Gastroesophageal sphincter (tissue), 4 donors: ENCODE data around the gene SEC23B. TPM values are rescaled to one million over a fixed set of nuclear protein-coding genes. Genes with fewer than 3 reads are reported as not detected.
"Not testable (repeated sequence)": the region's sequence is repeated elsewhere in the genome, so short reads cannot be mapped to it uniquely, and the experiment has no call there.

Experiments
- ATAC-seq: fragments of 150-250 bp; one replicate; pipeline ENCODE4 v1.9.1; 2016; ENCODE audit warnings: mild to moderate bottlenecking, moderate library complexity
- H3K27ac ChIP-seq, 4 donors: fragments of 200-600 bp; sonication (generic) in 3 of 4; 1 replicate in 3 of 4; 2 replicates in 1 of 4; pipeline ENCODE4 v1.5.1; 2016 to 2019
- H3K27me3 ChIP-seq: fragments of 200-600 bp; sonication (generic); one replicate; pipeline ENCODE4 v1.5.1; 2019
- H3K36me3 ChIP-seq, 2 donors: fragments of 200-600 bp; sonication (generic); one replicate each; pipeline ENCODE4 v1.5.1; 2019; ENCODE audit warnings: control low read depth in 1 of 2
- H3K4me1 ChIP-seq, 3 donors: fragments of 200-600 bp; sonication (generic); 1 replicate in 2 of 3; 2 replicates in 1 of 3; pipeline ENCODE4 v1.5.1; 2016 to 2019; ENCODE audit warnings: control low read depth in 2 of 3
- H3K4me3 ChIP-seq, 2 donors: fragments of 200-600 bp; sonication (generic); one replicate each; pipeline ENCODE4 v1.5.1; 2019; ENCODE audit warnings: mild to moderate bottlenecking in 1 of 2, moderate library complexity in 1 of 2
- H3K9me3 ChIP-seq, 3 donors: fragments of 200-600 bp; sonication (generic); one replicate each; pipeline ENCODE4 v1.5.1; 2017 to 2019; ENCODE audit warnings: control low read depth in 2 of 3
- CTCF ChIP-seq, 4 experiments: fragments of 200-600 bp in 2 of 4; fragments of 450-650 bp in 2 of 4; sonication (generic) in 1 of 4; IDR thresholded peaks; one replicate each; pipeline ENCODE4 v1.5.1; 2017 to 2019; ENCODE audit warnings: antibody characterized with exemption in 4 of 4, mild to moderate bottlenecking in 2 of 4, moderate library complexity in 2 of 4
- EP300 ChIP-seq: sonication (generic); formaldehyde crosslinking; IDR thresholded peaks from one replicate; pipeline ENCODE4 v1.6.1; 2017; ENCODE audit warnings: antibody characterized with exemption, mild to moderate bottlenecking
- POLR2A ChIP-seq, 2 donors: fragments of 450-650 bp; IDR thresholded peaks; one replicate each; pipeline ENCODE4 v1.6.1; 2017; ENCODE audit warnings: antibody characterized with exemption in 2 of 2, mild to moderate bottlenecking in 2 of 2, moderate library complexity in 1 of 2
- POLR2AphosphoS5 ChIP-seq: sonication (generic); formaldehyde crosslinking; IDR thresholded peaks from one replicate; pipeline ENCODE4 v1.6.1; 2017; ENCODE audit warnings: antibody characterized with exemption
- WGBS, 2 donors: methylation state at CpG; one replicate each; pipeline ENCODE4 v1.1.5; 2018; ENCODE audit warnings: low coverage in 1 of 2; 5-methylcytosine and 5-hydroxymethylcytosine counted together
- total RNA-seq, 4 donors: library from RNA; depleted of rRNA; stranded (reverse); fragments of >200 nt; gene quantifications; one replicate each; pipeline ENCODE4 v1.1.0, GENCODE V29; 2016

The SEC23B gene
- total RNA-seq, 4 donors from 2014 or later, result 18.6 to 27.5 (median 20.2) TPM

- H3K4me1 ChIP-seq, result no peaks in the 10 kb centered on the region
- TF ChIP-seq POLR2AphosphoS5, result no peak
- no peak overlapping the region for H3K4me3 ChIP-seq
- H3K36me3 ChIP-seq, result peaks cover 4 to 67% of the 10 kb centered on the region in 2 donors
- ATAC-seq, result no peak
- 90 to 100% methylated on average over 1 of the region's 1 CpG for WGBS, 2 donors
- no peaks in the 10 kb centered on the region for H3K27me3 ChIP-seq
- H3K27ac ChIP-seq, result no peak overlapping the region
- no peaks in the 10 kb centered on the region for H3K9me3 ChIP-seq
Measured at GRCh38 chr20:18524646-18525045, 16.9 kb downstream of the SEC23B start.

- WGBS, 2 donors, result 76 to 82% methylated on average over 3 to 13 of the region's 14 CpGs
- not testable (repeated sequence) for H3K9me3 ChIP-seq, H3K4me1 ChIP-seq, H3K4me3 ChIP-seq, ATAC-seq, H3K27me3 ChIP-seq, H3K27ac ChIP-seq
- H3K36me3 ChIP-seq, result peaks cover 4 to 84% of the 10 kb centered on the region in 2 donors
Measured at GRCh38 chr20:18526761-18527160, 19.0 kb downstream of the SEC23B start.

GRCh38 chr20:18527339-18527738, 19.6 kb downstream of the SEC23B start:
- ATAC-seq, result no peak
- WGBS, 2 donors, result 83% methylated on average over 2 of the region's 2 CpGs; no CpG with 5 or more reads in 1 of the 2 donors
- H3K27ac ChIP-seq, result no peak overlapping the region
- TF ChIP-seq CTCF (IDR thresholded peaks at IDR 0.05) (no peak), POLR2A (IDR thresholded peaks at IDR 0.05) (no peak), POLR2AphosphoS5 (no peak), EP300 (no peak)
- H3K4me1 ChIP-seq, result no peaks in the 10 kb centered on the region
- H3K36me3 ChIP-seq, result peaks cover 4 to 90% of the 10 kb centered on the region in 2 donors
- H3K27me3 ChIP-seq, result no peaks in the 10 kb centered on the region
- H3K9me3 ChIP-seq, result no peaks in the 10 kb centered on the region
- no peak overlapping the region for H3K4me3 ChIP-seq

- no peak overlapping the region for H3K27ac ChIP-seq
- H3K27me3 ChIP-seq, result no peaks in the 10 kb centered on the region
- WGBS, 2 donors, result 94% methylated on average over 2 of the region's 2 CpGs; no CpG with 5 or more reads in 1 of the 2 donors
- TF ChIP-seq POLR2AphosphoS5, result no peak
- TF ChIP-seq POLR2A (IDR thresholded peaks at IDR 0.05), result no peak
- TF ChIP-seq EP300, result no peak
- TF ChIP-seq CTCF (IDR thresholded peaks at IDR 0.05), result no peak
- H3K9me3 ChIP-seq, result no peaks in the 10 kb centered on the region
- no peak overlapping the region for H3K4me3 ChIP-seq
- H3K4me1 ChIP-seq, result no peaks in the 10 kb centered on the region
- ATAC-seq, result no peak
- H3K36me3 ChIP-seq, result peaks cover 4 to 95% of the 10 kb centered on the region in 2 donors
Measured at GRCh38 chr20:18527836-18528235, 20.1 kb downstream of the SEC23B start.

GRCh38 chr20:18529041-18529440, 21.3 kb downstream of the SEC23B start:
- Histone ChIP-seq H3K36me3 (peaks cover 4 to 100% of the 10 kb centered on the region in 2 donors), H3K9me3 (no peaks in the 10 kb centered on the region), H3K27me3 (no peaks in the 10 kb centered on the region), H3K4me1 (no peaks in the 10 kb centered on the region), H3K27ac (no peak overlapping the region), H3K4me3 (no peak overlapping the region)
- TF ChIP-seq POLR2A (IDR thresholded peaks at IDR 0.05) (no peak), CTCF (IDR thresholded peaks at IDR 0.05) (no peak), POLR2AphosphoS5 (no peak), EP300 (no peak)
- ATAC-seq, result no peak

GRCh38 chr20:18532626-18533025, 24.9 kb downstream of the SEC23B start:
- 88% methylated on average over 6 of the region's 6 CpGs; no CpG with 5 or more reads in 1 of the 2 donors for WGBS, 2 donors

More at GRCh38 chr20:18532626-18533025, 24.9 kb downstream of the SEC23B start:
- ATAC-seq, result no peak
- Histone ChIP-seq H3K4me1 (no peaks in the 10 kb centered on the region), H3K4me3 (no peak overlapping the region), H3K9me3 (no peaks in the 10 kb centered on the region), H3K36me3 (peaks cover 0 to 97% of the 10 kb centered on the region in 2 donors), H3K27me3 (no peaks in the 10 kb centered on the region), H3K27ac (no peak overlapping the region)
- no peak for TF ChIP-seq EP300
- no peak for TF ChIP-seq CTCF (IDR thresholded peaks at IDR 0.05)
- TF ChIP-seq POLR2A (IDR thresholded peaks at IDR 0.05), result no peak
- no peak for TF ChIP-seq POLR2AphosphoS5
